ENCODE data around the gene FER. TPM values are rescaled to one million over a fixed set of nuclear protein-coding genes. Genes with fewer than 3 reads are reported as not detected.
"Not testable (repeated sequence)": the region's sequence is repeated elsewhere in the genome, so short reads cannot be mapped to it uniquely, and the experiment has no call there.

FER gene
- total RNA-seq: 1 to 10 TPM; 2.2 to 7.5 (median 3.7) TPM

- in situ Hi-C loops (cut with MboI; ENCODE audit: low sequenced_read_pairs in 4 of 4) (loop anchor here in 3 of 4 donors (25.0 kb wide), 3 partner anchors 361 to 939 kb away; partner anchors contain the start of genes FBXL17 (in 1 of the 3), MAN2A1 (in 1 of the 3) and PJA2 (in 1 of the 3)), intact Hi-C loops (cut with DNase I; ENCODE audit: low total_unique reads) (loop anchor here (1.0 to 10.0 kb wide), 5 partner anchors 20 to 1987 kb away; partner anchors contain the start of genes FBXL17 and SLC25A46)
- TF ChIP-seq POLR2A (IDR thresholded peaks at IDR 0.05) (peak in 1 of 2 donors; percentile 14), CTCF (IDR thresholded peaks at IDR 0.05 in 4 of 5, conservative IDR thresholded peaks at IDR 0.05 in 1 of 5) (no peak)
- Histone ChIP-seq H3K27ac (peak within 1 kb of the TSS; percentile 96 to 100 (median 98)), H3K36me3 (no peaks in the 10 kb centered on the region), H3K27me3 (no peaks in the 10 kb centered on the region), H3K9me3 (no peaks in the 10 kb centered on the region), H3K4me1 (peaks cover 3 to 15% of the 10 kb centered on the region in 2 donors), H3K4me3 (peak within 1 kb of the TSS; percentile 88 to 99 (median 96))
- ATAC-seq (peak; percentile 23 to 39), DNase-seq (no peak)
Measured at GRCh38 chr5:108747774-108748400, at the start of gene FER. Gene FER (plus strand): TSS chr5:108747897. CDS start chr5:108798183, 50,286 bp downstream.

DNA sequence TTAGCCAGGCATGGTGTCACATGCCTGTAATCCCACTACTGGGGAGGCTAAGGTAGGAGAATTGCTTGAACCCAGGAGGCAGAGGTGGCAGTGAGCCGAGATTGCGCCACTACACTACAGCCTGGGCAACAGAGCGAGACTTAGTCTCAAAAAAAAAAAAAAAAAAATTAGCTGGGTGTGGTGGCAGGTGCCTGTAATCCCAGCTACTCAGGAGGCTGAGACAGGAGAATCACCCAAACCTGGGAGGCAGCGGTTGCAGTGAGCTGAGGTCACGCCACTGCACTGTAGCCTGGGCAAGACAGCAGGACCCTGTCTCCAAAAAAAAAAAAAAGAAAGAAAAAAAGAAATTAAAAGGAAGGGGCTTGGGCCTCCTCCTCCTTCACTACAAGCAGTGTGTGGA is 47.3 kb upstream of the FER start:
- DNase-seq; H3K27me3 ChIP-seq; H3K4me1 ChIP-seq; H3K36me3 ChIP-seq; intact Hi-C loops (cut with DNase I; ENCODE audit: low total_unique reads); H3K27ac ChIP-seq; ATAC-seq; H3K9me3 ChIP-seq; H3K4me3 ChIP-seq; in situ Hi-C loops (cut with MboI; ENCODE audit: low sequenced_read_pairs in 4 of 4): not testable (repeated sequence)

- Histone ChIP-seq H3K27ac (no peak overlapping the region), H3K4me1 (no peaks in the 10 kb centered on the region), H3K27me3 (no peaks in the 10 kb centered on the region), H3K9me3 (no peaks in the 10 kb centered on the region), H3K4me3 (no peak overlapping the region), H3K36me3 (no peaks in the 10 kb centered on the region)
- intact Hi-C loops (cut with DNase I; ENCODE audit: low total_unique reads) (no loop called here), in situ Hi-C loops (cut with MboI; ENCODE audit: low sequenced_read_pairs in 4 of 4) (no loop called here)
- DNase-seq (no peak), ATAC-seq (no peak)
- TF ChIP-seq CTCF (IDR thresholded peaks at IDR 0.05 in 4 of 5, conservative IDR thresholded peaks at IDR 0.05 in 1 of 5) (no peak), POLR2A (IDR thresholded peaks at IDR 0.05) (no peak)
Measured at GRCh38 chr5:108700930-108701329, 46.8 kb upstream of the FER start.

DNA sequence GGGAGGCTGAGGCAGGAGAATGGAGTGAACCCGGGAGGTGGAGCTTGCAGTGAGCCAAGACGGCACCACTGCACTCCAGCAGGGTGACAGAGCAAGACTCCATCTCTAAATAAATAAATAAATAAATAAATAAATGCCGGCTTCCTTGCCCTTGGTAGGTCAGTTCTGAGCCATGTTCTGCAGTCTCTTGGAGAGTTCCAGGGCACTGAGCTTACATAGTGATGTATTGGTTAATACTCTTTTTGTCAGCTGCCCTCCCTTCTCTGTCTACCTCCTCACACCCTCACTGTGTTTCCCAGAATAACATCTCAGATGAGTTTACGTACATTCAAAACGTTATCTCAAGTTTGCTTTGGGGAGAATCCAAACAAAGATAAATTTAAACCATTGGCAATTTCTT is 45.2 kb upstream of the FER start:
- intact Hi-C loops (cut with DNase I; ENCODE audit: low total_unique reads): no loop called here

DNA sequence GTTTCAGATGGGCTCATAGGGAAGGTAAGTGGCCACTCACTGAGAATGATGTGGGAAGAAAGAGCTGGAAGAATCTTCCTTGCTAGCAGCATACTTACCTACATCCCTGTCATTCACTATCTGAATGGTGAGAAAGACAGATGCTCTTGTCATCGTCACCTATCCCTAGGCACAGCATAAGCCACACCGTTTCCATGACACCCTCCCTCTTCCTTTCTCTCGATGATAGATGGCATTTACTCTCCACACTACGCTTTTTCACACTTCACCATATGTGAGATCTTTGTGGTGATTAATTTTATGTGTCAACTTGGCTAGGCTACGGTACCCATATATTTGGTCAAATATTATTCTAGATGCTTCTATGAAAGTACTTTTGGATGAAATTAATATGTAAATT is 44.4 kb upstream of the FER start:
- Histone ChIP-seq H3K4me1 (no peaks in the 10 kb centered on the region), H3K9me3 (no peaks in the 10 kb centered on the region), H3K27ac (no peak overlapping the region), H3K4me3 (no peak overlapping the region), H3K36me3 (no peaks in the 10 kb centered on the region), H3K27me3 (no peaks in the 10 kb centered on the region)
- in situ Hi-C loops (cut with MboI; ENCODE audit: low sequenced_read_pairs in 4 of 4) (no loop called here), intact Hi-C loops (cut with DNase I; ENCODE audit: low total_unique reads) (no loop called here)
- TF ChIP-seq POLR2A (IDR thresholded peaks at IDR 0.05): no peak
- no peak for TF ChIP-seq CTCF (IDR thresholded peaks at IDR 0.05 in 4 of 5, conservative IDR thresholded peaks at IDR 0.05 in 1 of 5)
- ATAC-seq: no peak
- DNase-seq: no peak

More for the DNA sequence above, 45.2 kb upstream of the FER start:
- Histone ChIP-seq H3K27me3 (no peaks in the 10 kb centered on the region), H3K27ac (no peak overlapping the region), H3K4me3 (no peak overlapping the region), H3K4me1 (no peaks in the 10 kb centered on the region), H3K36me3 (no peaks in the 10 kb centered on the region), H3K9me3 (no peaks in the 10 kb centered on the region)
- in situ Hi-C loops (cut with MboI; ENCODE audit: low sequenced_read_pairs in 4 of 4): no loop called here
- ATAC-seq: no peak
- no peak for DNase-seq
- TF ChIP-seq CTCF (IDR thresholded peaks at IDR 0.05 in 4 of 5, conservative IDR thresholded peaks at IDR 0.05 in 1 of 5): no peak

All from gastrocnemius medialis (tissue), 4 donors.